CD14-positive monocyte (primary cell): Measurements from ENCODE around the gene SMAD2. TPM values are rescaled to one million over a fixed set of nuclear protein-coding genes. Genes with fewer than 3 reads are reported as not detected.

Experiments
- DNase-seq, 3 donors: peaks; one replicate each; pipeline ENCODE4 v3.0.0-alpha.2; 2011 to 2022
- H2AFZ ChIP-seq: 2 replicates; pipeline ENCODE4 v1.6.0; 2012; ENCODE audit warnings: mild to moderate bottlenecking, low read depth, low read length, inconsistent platforms; ENCODE audit not compliant: insufficient read depth, poor library complexity, severe bottlenecking
- H3K27ac ChIP-seq, 2 donors: 1 replicate in 1 of 2; 2 replicates in 1 of 2; pipeline ENCODE4 v1.5.1; 2012 to 2013; ENCODE audit warnings: low read length in 2 of 2, control low read depth in 1 of 2, inconsistent platforms in 1 of 2, low read depth in 1 of 2, mild to moderate bottlenecking in 1 of 2
- H3K27me3 ChIP-seq, 2 donors: one replicate each; pipeline versions ENCODE4 v1.6.0 to v1.6.1; 2011 to 2013; ENCODE audit warnings: low read length in 2 of 2; ENCODE audit not compliant: control insufficient read depth in 2 of 2, insufficient read depth in 2 of 2
- H3K36me3 ChIP-seq, 2 donors: replicated peaks in 1 of 2; 1 replicate in 1 of 2; 2 replicates in 1 of 2; pipeline versions ENCODE4 v1.5.1 to v1.6.1; 2012 to 2013; ENCODE audit warnings: low read length in 2 of 2, control low read depth in 1 of 2, inconsistent platforms in 1 of 2, mild to moderate bottlenecking in 1 of 2; ENCODE audit not compliant: insufficient read depth in 2 of 2, control insufficient read depth in 1 of 2
- H3K4me1 ChIP-seq, 2 donors: 1 replicate in 1 of 2; 2 replicates in 1 of 2; pipeline versions ENCODE4 v1.5.1 to v1.6.1; 2012 to 2013; ENCODE audit warnings: low read length in 2 of 2, control low read depth in 1 of 2, inconsistent platforms in 1 of 2, mild to moderate bottlenecking in 1 of 2, moderate library complexity in 1 of 2; ENCODE audit not compliant: insufficient read depth in 2 of 2, control insufficient read depth in 1 of 2
- H3K4me2 ChIP-seq: replicated peaks from 2 replicates; pipeline ENCODE3; 2012; ENCODE audit warnings: low read length, moderate library complexity, mild to moderate bottlenecking; ENCODE audit not compliant: poor library complexity, severe bottlenecking; ENCODE audit errors: extremely low read depth
- H3K4me3 ChIP-seq, 3 experiments: fragments of 200-600 bp in 1 of 3; sonication (generic) in 1 of 3; replicated peaks in 1 of 3; 1 replicate in 2 of 3; 2 replicates in 1 of 3; pipeline ENCODE4 v1.5.1; 2011 to 2013; ENCODE audit warnings: low read length in 3 of 3, mild to moderate bottlenecking in 3 of 3, control low read depth in 2 of 3, low read depth in 2 of 3, inconsistent platforms in 1 of 3, moderate library complexity in 1 of 3
- H3K79me2 ChIP-seq: 2 replicates; pipeline ENCODE4 v1.6.0; 2012; ENCODE audit warnings: mild to moderate bottlenecking, control low read depth, inconsistent platforms, low read length, moderate library complexity; ENCODE audit not compliant: insufficient read depth
- H3K9ac ChIP-seq: 2 replicates; pipeline ENCODE4 v1.6.0; 2017; ENCODE audit warnings: low read length, mild to moderate bottlenecking; ENCODE audit not compliant: insufficient read depth, poor library complexity, severe bottlenecking
- H3K9me3 ChIP-seq, 2 donors: replicated peaks in 1 of 2; 1 replicate in 1 of 2; 2 replicates in 1 of 2; pipeline versions ENCODE4 v1.5.1 to v1.6.1; 2012 to 2013; ENCODE audit warnings: low read length in 2 of 2, control low read depth in 1 of 2; ENCODE audit not compliant: control insufficient read depth in 1 of 2, insufficient read depth in 1 of 2
- H4K20me1 ChIP-seq: 2 replicates; pipeline ENCODE4 v1.6.0; 2012; ENCODE audit warnings: mild to moderate bottlenecking, low read length, control low read depth, moderate library complexity; ENCODE audit not compliant: insufficient read depth
- H3K27ac Mint-ChIP-seq, 7 donors: one replicate each; pipeline ENCODE4 v1.8.0; 2020; ENCODE audit warnings: mild to moderate bottlenecking in 7 of 7, mixed read lengths in 7 of 7, moderate library complexity in 6 of 7, inconsistent platforms in 2 of 7
- H3K27me3 Mint-ChIP-seq, 3 donors: one replicate each; pipeline ENCODE4 v1.8.0; 2021 to 2022; ENCODE audit warnings: low read depth in 3 of 3, mild to moderate bottlenecking in 3 of 3, mixed read lengths in 3 of 3, moderate library complexity in 3 of 3, inconsistent platforms in 1 of 3
- H3K36me3 Mint-ChIP-seq, 2 donors: one replicate each; pipeline ENCODE4 v1.8.0; 2020; ENCODE audit warnings: mixed read lengths in 2 of 2, inconsistent platforms in 1 of 2, mild to moderate bottlenecking in 1 of 2
- H3K4me1 Mint-ChIP-seq: one replicate; pipeline ENCODE4 v1.8.0; 2020; ENCODE audit warnings: mild to moderate bottlenecking, mixed read lengths
- H3K4me3 Mint-ChIP-seq, 2 donors: one replicate each; pipeline ENCODE4 v1.8.0; 2020; ENCODE audit warnings: mild to moderate bottlenecking in 2 of 2, mixed read lengths in 2 of 2, moderate library complexity in 1 of 2
- H3K9me3 Mint-ChIP-seq, 7 donors: one replicate each; pipeline ENCODE4 v1.8.0; 2020 to 2022; ENCODE audit warnings: mixed read lengths in 7 of 7, mild to moderate bottlenecking in 6 of 7, moderate library complexity in 6 of 7, inconsistent platforms in 2 of 7
- WGBS: methylation state at CpG from one replicate; pipeline ENCODE4 v1.1.5; 2013; ENCODE audit warnings: missing lambda C conversion rate; ENCODE audit not compliant: insufficient coverage; 5-methylcytosine and 5-hydroxymethylcytosine counted together
- intact Hi-C, 2 donors: fragments of 100-400 bp; cut with micrococcal nuclease; formaldehyde crosslinking; loops; one replicate each; pipeline versions ENCODE4 v1.15.0 to v1.15.1; 2023
- polyA plus RNA-seq, 3 donors: library from polyadenylated mRNA; depleted of rRNA in 1 of 3; unstranded in 2 of 3; stranded (reverse) in 1 of 3; fragments of 300-500 nt in 2 of 3; fragments of >200 nt in 1 of 3; fragmentation: Illumina TruSeq in 2 of 3; gene quantifications; 1 replicate in 2 of 3; 2 replicates in 1 of 3; pipeline ENCODE4 v1.2.3, GENCODE V29; 2012 to 2021
- TF ChIP-seq, protein P1 (sequence below): fragments of 200-600 bp; IDR thresholded peaks from one replicate; pipeline ENCODE4 v1.8.0; 2022; ENCODE audit warnings: antibody characterized with exemption, mild to moderate bottlenecking

Gene SMAD2
- polyA plus RNA-seq, 3 donors, result 48.1 to 72.6 (median 70.6) TPM

- no peak overlapping the region for H3K9ac ChIP-seq
- 79% methylated on average over 2 of the region's 4 CpGs for WGBS
Measured at GRCh38 chr18:47975701-47976100, 45.2 kb upstream of the SMAD2 start.

GRCh38 chr18:47975105-47975504 lies 44.6 kb upstream of the SMAD2 start:
- Histone ChIP-seq H3K4me3 (no peak overlapping the region), H3K79me2 (no peaks in the 10 kb centered on the region), H3K27ac (no peak overlapping the region), H3K9ac (no peak overlapping the region), H3K27me3 (no peaks in the 10 kb centered on the region), H4K20me1 (no peaks in the 10 kb centered on the region), H3K9me3 (no peaks in the 10 kb centered on the region), H3K4me2 (no peak overlapping the region), H2AFZ (no peak overlapping the region), H3K36me3 (no peaks in the 10 kb centered on the region), H3K4me1 (peaks cover 17 to 18% of the 10 kb centered on the region in 2 donors)
- 100% methylated on average over 1 of the region's 5 CpGs for WGBS
- intact Hi-C loops, result no loop called here
- DNase-seq, result no peak
- peaks cover 0 to 2% (median 0%) of the 10 kb centered on the region in 7 donors for H3K9me3 Mint-ChIP-seq
- H3K27ac Mint-ChIP-seq, result no peak overlapping the region
- H3K4me1 Mint-ChIP-seq, result peaks cover 23% of the 10 kb centered on the region
- TF ChIP-seq, protein P1, sequence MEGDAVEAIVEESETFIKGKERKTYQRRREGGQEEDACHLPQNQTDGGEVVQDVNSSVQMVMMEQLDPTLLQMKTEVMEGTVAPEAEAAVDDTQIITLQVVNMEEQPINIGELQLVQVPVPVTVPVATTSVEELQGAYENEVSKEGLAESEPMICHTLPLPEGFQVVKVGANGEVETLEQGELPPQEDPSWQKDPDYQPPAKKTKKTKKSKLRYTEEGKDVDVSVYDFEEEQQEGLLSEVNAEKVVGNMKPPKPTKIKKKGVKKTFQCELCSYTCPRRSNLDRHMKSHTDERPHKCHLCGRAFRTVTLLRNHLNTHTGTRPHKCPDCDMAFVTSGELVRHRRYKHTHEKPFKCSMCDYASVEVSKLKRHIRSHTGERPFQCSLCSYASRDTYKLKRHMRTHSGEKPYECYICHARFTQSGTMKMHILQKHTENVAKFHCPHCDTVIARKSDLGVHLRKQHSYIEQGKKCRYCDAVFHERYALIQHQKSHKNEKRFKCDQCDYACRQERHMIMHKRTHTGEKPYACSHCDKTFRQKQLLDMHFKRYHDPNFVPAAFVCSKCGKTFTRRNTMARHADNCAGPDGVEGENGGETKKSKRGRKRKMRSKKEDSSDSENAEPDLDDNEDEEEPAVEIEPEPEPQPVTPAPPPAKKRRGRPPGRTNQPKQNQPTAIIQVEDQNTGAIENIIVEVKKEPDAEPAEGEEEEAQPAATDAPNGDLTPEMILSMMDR, result no peak
- no peak overlapping the region for H3K4me3 Mint-ChIP-seq
- peaks cover 4 to 10% (median 8%) of the 10 kb centered on the region in 3 donors for H3K27me3 Mint-ChIP-seq
- H3K36me3 Mint-ChIP-seq, result no peaks in the 10 kb centered on the region

More at GRCh38 chr18:47975701-47976100, 45.2 kb upstream of the SMAD2 start:
- peaks cover 2 to 8% (median 8%) of the 10 kb centered on the region in 3 donors for H3K27me3 Mint-ChIP-seq
- no peaks in the 10 kb centered on the region for H3K36me3 ChIP-seq
- H3K4me2 ChIP-seq, result no peak overlapping the region
- H3K9me3 ChIP-seq, result no peaks in the 10 kb centered on the region
- no peaks in the 10 kb centered on the region for H3K36me3 Mint-ChIP-seq
- no peaks in the 10 kb centered on the region for H3K27me3 ChIP-seq
- peaks cover 11 to 12% of the 10 kb centered on the region in 2 donors for H3K4me1 ChIP-seq
- DNase-seq, result no peak
- H2AFZ ChIP-seq, result no peak overlapping the region
- H3K79me2 ChIP-seq, result no peaks in the 10 kb centered on the region
- H3K4me1 Mint-ChIP-seq, result peaks cover 17% of the 10 kb centered on the region
- H3K9me3 Mint-ChIP-seq, result peaks cover 0 to 2% (median 0%) of the 10 kb centered on the region in 7 donors
- TF ChIP-seq, protein P1, result no peak
- H3K4me3 ChIP-seq, result no peak overlapping the region
- H3K27ac ChIP-seq, result no peak overlapping the region
- H3K27ac Mint-ChIP-seq, result peak overlapping the region in 1 of 7 donors; percentile 21
- intact Hi-C loops, result no loop called here
- no peaks in the 10 kb centered on the region for H4K20me1 ChIP-seq
- no peak overlapping the region for H3K4me3 Mint-ChIP-seq
